HG03439 (cell line): Measurements from ENCODE around the gene FPR3.
"Not testable (repeated sequence)": the region's sequence is repeated elsewhere in the genome, so short reads cannot be mapped to it uniquely, and the experiment has no call there.

Source experiments
- ATAC-seq: cut with Tn5 transposase; IDR thresholded peaks from one replicate; pipeline ENCODE4 v1.9.1; 2021; ENCODE audit warnings: mild to moderate bottlenecking, moderate library complexity; ENCODE audit not compliant: unreplicated experiment

FPR3 gene, protein sequence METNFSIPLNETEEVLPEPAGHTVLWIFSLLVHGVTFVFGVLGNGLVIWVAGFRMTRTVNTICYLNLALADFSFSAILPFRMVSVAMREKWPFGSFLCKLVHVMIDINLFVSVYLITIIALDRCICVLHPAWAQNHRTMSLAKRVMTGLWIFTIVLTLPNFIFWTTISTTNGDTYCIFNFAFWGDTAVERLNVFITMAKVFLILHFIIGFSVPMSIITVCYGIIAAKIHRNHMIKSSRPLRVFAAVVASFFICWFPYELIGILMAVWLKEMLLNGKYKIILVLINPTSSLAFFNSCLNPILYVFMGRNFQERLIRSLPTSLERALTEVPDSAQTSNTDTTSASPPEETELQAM

DNA sequence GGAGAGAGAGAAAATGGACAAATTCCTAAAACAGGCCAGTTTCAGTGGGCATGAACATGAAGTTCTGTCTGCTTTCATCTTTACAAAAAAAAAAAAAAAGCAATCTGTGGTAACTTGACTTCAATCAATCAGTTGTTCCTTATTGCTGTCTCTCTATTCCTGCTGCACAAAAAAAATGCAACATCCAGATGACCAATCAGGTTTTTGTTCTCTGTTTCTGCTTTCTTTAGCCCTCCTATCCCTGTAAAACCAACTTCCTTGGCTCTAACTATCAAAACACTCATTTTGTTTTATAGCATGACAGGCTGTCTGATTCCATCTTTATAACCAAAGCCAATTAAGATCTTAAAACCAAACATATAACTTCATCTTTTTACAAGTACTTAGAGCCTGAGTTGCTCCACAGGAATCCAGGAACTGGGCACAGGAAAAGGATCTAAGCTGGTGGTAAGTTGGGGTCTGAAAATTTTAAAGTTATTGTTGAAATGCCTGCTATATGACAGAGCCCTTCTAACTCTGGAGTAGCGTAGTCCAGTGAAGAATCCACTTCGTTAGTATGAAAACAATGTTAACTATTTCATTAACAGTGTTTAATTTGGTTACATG lies at the start of gene FPR3:
Gene FPR3, plus strand, starts transcription at position 273 of the 606 bp plus-strand sequence. CDS start 28,592 bp downstream, outside the sequence.
- ATAC-seq: no peak

DNA sequence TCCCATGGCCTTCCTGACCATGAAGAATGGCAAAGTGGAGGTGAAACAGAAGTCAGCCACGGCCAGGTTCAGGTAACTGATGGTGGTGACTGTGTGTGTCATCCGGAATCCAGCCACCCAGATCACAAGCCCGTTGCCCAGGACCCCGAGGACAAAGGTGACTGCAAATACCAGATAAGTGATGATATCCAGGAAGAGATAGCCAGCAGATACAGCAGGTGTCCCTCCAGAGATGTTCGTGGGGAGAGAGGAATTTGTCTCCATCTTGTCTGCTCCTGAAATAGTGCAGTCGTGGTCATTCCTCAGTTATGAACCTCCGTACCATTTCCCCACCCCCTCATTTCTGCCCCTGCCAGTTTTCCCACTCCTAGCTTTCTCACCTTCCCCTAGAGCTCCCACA lies 48.2 kb upstream of the FPR3 start:
- no peak for ATAC-seq

DNA sequence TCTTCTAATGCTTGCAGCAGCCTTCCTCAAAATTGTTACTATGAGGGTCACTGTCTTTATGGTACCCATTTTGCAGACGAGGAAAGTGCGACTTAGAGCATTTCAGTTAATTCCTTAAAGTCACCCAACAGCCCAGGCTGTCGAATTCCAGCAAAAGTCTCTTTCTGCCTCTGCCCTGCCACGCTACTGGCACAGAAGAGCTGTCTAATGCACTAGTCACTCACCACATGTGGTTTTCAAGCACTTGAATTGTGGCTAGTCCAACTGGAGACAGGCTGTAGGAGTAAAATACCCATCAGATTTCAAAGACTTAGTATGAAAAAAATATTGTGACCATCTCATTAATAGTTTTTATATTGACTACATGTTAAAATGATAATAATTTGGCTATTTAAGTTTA lies 45.0 kb upstream of the FPR3 start:
- ATAC-seq: no peak

DNA sequence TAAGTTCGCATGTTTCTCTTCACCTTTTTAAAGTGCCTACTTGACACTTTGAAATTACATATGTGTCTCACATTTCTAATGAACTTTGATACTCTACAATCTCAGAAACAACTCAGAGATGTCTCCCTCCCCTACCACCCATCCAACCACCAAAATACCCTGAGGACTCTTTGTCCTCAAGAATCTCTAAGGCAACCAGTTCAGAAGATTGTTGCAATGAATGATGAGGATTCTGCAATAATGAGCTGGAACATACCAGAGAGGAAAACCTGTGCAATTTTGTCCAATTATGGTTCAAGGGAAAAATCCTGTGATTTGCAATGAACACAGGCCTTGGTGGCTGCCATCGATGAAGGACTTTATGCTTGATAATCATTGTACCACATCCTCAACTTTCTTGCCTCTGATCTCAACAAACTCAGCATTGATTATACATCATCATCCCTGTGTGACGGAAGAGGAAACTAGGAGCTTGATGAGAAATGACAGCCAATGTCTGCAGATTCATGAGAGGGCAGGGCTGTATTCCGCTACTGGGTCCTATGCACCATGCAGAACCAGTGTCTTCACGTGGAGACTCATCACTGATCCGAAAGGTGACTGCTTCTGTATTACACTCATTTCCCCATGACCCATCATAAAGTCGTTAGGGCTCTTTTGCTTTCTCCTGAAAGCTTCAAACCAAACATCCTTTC lies 44.4 kb upstream of the FPR3 start:
- ATAC-seq: no peak

DNA sequence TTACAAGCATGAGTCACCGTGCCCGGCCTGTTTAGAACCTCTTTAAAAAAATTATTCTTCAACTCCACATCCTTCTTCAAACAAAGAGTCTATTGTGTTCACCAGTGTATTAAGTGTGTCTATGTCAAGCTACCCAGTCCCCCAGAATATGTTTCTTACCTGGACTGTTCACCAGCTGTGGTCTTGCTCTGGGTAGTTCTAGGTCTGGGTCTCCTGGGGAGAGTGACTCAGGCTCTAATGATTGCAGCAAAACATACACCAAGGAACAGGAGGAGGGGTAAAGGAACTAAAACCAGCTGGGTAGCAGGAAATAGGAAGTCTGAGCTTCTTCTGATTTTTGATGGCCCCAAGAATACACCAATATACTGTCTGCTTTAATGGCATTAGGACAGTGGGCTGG lies 43.3 kb upstream of the FPR3 start, which contains the start of gene FPR1:
Gene FPR1, minus strand, starts transcription at position 224 of the 400 bp plus-strand sequence. CDS start 4,884 bp downstream, outside the sequence.
- no peak for ATAC-seq

DNA sequence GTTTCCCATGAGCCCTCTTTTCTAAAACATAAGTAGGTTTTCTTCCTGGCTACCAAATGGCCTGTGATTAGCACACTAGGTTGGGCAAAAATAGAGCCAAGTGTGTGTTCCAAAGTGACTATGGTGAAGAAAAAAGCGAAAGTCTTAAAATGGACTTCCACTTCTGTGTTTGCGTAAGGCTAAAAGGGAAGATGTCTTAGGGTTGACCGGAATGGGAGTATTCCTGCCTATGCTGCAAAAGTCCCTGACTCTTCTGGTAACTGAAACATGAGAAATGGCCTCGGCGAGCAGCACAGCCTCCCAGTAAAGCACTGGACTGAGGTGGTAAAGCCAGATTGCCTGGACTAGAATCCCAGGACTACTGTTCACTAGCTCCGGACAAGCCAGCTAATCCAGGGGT lies 40.8 kb upstream of the FPR3 start:
- no peak for ATAC-seq

DNA sequence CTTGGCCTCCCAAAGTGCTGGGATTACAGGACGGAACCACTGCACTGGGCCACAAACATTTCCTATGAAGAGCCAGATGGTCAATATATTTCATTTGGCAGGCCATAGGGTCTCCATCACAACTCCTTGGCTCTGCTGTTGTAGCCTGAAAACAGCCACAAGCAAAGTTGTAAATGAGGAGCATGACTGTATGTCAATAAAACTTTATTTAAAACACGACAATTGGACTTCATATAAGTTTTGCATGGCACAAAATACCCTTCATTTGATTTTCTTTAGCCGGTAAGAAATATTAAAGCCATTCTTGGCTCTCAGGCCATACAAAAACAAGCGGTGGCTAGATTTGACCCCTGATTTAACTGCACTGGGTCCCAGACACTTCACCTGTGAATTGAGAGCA lies 40.2 kb upstream of the FPR3 start:
- ATAC-seq: no peak

DNA sequence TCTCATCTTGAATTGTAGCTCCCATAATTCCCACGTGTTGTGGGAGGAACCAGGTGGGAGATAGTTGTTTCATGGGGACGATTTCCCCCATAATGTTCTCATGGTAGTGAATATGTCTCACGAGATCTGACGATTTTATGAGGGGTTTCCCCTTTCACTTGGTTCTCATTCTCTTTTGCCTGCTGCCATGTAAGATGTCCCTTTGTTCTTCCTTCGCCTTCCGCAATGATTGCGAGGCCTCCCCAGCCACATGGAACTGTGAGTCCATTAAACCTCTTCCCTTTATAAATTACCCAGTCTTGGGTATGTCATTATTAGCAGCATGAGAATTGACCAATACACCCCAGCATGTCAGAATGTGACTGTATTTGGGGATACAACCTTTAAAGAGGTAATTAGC lies 39.4 kb upstream of the FPR3 start:
- no peak for ATAC-seq

DNA sequence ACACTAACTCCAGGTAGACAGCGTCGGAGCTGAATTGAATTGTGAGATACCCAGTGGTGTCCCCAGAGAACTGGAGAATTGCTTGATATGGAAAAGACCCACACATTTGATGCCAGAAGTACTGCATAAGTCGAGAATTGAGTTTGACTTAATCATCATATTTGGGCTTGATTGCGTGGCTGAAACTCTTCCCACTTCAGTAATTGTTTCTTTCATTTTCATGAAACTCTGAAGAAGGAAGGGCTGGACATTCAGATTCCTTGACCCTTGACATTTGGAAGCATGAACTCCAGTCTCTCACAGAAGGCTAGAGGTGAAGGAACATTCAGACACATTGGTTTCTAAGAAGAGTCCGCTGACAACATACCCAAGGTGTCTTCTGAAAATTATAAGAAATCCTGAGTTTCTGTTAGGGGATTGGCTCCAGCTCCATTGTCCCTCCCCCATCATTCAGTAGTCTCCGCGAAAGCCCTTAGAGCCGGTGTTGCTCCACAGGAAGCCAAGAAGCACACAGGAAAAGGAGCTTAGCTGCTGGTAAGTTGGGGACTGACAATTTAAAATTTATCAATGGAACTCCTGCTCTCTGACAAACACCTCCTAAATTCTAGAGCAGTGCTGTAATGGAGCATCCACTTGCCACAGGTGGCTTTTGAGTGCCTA lies 34.1 kb upstream of the FPR3 start, which contains the start of gene FPR2:
Gene FPR2, plus strand, starts transcription at position 484 of the 660 bp plus-strand sequence. CDS start 7,479 bp downstream, outside the sequence.
- no peak for ATAC-seq

DNA sequence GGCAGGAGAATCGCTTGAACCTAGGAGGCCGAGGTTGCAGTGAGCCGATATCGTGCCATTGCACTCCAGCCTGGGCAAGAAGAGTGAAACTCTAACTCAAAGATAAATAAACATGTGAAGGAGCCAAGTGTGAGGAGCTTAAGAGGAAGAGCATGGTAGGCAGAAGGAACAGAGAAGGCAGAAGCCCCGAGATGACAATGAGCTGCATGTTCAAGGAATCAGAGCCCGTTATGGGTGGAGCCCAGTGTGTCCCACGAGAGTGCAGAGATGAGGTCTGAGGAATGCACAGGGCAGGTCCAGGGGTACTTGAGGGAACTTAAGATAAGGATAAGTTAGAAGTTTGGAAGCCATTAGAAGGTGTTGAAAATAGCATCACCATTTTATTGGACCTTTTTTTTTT lies 33.3 kb upstream of the FPR3 start:
- ATAC-seq: no peak

DNA sequence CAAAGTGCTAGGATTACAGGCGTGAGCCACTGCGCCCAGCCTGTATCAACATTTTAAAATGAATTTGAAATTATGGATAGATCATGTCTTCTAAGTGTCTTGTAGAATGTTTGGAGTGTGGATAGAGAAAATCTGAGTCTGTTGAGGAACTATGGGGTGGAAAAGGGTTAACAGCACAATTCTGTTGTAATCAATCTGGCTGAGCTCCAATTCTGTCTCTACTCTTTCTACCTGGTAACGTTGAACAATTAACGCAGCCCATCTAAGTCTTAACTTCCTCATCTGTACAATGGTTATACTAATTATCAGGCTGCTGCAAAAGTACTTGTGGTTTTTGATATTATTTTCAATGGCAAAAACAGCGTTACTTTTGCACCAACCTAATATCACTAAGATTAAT lies 29.9 kb upstream of the FPR3 start:
- no peak for ATAC-seq

DNA sequence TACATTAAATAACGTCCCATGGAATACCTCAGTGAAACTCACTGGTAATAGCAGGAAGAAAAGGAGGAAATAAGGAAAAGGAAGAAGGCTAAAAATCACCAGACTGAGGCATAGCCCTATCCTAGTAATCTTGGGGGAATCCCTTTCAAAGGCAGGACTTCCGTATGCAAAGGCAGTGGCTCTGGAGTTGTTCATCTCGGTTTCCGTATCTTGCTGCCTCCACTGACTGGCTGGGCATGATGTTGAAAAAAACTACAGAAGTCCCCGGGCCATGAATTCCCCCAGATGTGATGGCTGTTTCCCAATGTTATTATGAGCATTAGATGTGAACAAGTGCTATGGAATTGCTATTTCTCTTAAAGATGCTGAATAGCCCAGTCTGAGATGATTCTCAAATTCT lies 28.5 kb upstream of the FPR3 start:
- no peak for ATAC-seq

DNA sequence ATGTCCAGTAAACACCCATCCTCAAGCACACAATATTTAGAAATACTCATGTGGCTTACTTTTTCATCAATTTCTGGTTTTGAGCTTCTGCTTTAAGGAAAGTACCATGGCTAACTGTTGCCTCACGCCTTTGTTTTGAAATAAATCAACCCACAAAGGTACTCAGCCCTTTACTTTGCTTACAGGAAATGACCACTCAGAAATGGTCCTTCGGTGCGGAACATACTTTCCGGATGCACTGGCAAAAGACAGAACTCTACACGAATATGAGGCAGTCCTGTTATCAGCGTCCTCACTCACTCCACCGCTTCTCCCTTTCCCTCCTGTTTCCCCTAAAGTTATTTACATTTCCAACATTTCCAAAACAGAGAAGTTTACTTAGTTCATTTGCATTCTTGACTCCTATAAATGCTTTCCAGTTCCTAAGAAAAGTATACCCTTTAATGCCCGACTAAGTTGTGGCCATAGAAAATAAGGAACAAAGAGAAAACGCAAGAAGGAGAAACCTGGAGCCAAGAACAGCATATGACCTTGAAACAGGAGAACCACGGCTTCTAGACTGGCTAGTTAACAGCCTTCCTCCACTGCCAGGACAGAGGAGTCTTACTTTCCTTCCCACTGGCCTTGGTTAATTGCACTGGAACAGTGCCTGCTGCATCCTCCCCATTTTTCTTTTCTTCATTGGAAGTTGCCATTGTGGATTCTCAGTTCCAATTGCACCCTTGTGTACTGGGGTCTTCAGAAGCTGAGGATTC lies 23.4 kb upstream of the FPR3 start:
- no peak for ATAC-seq

DNA sequence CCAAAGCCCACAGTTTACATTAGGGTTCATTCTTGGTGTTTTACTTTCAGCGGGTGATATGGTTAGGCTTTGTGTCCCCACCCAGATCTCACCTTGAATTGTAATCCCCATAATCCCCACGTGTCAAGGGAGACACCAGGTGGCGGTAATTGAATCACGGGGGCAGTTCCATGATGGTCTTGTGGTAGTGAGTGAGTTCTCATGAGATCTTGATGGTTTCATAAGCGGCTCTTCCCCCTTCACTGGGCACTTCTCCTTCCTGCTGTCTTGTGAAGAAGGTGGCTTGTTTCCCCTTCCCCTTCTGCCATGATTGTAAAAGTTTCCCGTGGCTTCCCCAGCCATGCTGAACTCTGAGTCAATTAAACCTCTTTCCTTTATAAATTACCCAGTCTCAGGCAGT lies 22.0 kb upstream of the FPR3 start:
- ATAC-seq: no peak

DNA sequence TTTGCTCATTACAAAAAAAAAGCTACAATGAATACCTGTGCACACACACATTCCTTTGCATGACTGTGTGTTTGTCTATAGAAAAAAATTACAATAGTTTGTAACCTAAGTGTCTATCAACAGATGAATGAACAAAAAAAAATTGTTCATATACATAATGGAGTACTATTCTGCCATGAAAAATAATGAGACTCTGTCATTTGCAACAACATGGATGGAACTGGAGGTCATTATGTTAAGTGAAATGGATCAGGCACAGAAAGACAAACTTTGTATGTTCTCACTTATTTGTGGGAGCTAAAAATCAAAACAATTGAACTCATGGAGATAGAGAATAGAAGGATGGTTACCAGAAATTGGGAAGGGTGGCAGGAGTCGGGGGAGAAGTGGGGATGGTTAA lies 18.4 kb upstream of the FPR3 start:
- not testable (repeated sequence) for ATAC-seq

DNA sequence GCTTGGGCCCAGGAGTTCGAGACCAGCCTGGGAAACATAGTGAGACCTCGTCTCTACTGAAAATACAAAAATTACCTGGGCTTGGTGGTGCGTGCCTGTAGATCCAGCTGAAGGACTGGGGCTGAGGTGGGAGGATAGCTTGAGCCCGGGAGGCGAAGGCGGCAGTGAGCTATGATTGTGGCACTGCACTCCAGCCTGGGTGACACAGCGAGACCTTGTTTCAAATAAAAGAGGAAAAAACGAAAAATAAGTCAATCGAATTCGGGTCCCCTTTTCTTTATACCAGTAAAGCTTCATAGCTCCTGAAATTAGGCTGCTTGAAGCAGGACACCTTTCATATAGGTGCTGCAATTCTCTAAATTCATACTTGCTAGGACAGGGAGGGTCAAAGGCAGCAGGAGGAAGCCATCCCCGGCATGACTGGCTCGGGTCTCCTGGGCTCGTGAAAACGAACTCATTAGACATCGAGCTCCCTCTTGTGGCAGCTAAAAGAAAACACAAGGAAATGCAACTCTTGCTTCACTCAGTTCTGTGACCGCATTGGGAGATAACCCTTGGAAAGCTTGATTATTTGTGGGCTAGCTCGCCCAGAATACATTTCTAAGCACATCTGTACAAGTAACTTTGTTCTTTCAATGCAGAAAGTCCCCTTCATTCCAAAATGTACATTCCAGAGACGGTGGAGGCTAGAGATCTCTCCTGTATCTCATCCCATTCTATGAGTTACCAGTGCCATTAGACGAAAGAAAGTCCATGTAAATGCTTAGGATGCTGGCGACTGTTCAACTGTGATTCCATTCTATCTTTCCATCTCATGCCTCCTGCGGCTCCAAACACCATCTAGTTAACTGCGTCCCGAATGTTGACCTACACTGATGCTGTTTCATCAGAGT lies 17.1 kb upstream of the FPR3 start:
- no peak for ATAC-seq

DNA sequence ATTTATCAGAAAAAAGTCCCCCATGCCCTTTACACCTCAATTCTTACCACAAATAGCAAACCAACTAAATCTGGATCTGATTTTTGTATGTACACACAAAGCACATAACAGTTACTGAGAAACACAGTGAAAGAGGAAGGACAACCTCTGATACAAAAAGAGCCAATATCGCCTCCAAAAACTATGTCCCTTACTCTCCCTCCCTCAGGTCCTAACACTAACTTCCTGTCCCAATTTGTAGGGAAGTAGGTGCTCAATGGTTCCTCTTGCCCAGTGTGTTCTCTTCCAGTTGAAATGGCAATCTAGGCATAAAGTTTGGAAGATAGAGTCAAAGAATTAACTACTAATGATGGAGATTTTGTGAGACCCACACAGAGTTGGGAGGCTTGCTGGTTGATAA lies 15.8 kb upstream of the FPR3 start:
- ATAC-seq: no peak

DNA sequence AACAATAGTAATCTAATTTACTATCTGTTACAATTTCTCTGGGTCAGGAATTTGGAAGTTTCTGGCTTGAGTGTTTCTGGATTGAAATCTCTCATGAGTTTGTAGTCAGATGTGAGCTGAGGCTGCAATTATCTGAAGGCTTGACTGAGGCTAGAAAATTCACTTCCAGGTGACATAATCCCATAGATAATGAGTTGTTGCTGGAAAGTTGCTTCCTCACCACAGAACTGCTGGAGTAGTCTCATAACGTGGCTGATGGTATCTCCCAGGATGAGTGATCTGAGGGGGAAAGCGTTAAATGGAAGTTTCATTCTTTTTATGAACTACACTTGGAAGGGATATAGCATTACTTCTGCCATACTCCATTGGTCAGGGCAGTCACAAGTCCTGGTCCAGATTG lies 15.3 kb upstream of the FPR3 start:
- ATAC-seq: no peak

DNA sequence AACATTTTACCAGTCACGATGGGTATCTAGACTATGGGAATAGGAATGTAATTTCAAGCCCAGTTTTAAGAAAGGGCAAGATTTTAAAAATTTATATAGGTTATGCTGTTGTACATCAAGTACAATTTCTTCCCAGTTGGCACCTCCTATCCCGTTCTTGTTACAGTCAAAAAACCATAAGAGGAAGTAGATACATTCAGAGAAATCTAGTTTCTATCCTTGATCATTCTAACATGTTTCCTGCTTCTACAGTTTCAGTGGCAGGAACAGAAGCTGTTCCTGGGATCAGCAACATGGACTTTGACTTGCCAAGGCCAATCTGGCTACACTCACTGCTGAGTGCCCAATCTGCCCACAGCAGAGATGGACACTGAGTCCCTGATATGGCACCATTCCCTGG lies 14.7 kb upstream of the FPR3 start:
- no peak for ATAC-seq

DNA sequence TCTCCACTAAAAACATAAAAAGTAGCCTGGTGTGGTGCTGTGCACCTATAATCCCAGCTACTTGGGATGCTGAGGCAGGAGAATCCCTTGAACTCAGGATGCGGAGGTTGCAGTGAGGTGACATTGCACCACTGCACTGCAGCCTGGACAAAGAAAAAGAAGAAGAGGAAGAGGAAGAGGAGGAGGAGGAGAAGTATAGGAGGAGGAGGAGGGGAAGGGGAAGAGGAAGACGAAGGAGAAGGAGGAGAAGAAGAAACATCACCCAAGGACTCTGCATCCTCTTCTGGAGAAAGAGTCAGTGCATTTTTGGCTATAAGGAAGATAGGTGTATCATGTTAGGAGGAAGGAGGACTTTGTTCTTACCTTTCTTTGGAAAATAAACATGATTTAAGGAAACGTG lies 13.0 kb upstream of the FPR3 start:
- no peak for ATAC-seq
